Adrenal gland (tissue), 5 donors: ENCODE data around the gene FAM43B.

Experiments
- POLR2A ChIP-seq, 2 donors: fragments of 450-650 bp; IDR thresholded peaks; one replicate each; pipeline ENCODE4 v1.6.1; 2017; ENCODE audit warnings: antibody characterized with exemption in 2 of 2, mild to moderate bottlenecking in 2 of 2, moderate library complexity in 1 of 2
- TF ChIP-seq, protein P1 (sequence below), 6 experiments: fragments of 450-650 bp in 4 of 6; fragments of 200-600 bp in 2 of 6; sonication (generic) in 1 of 6; IDR thresholded peaks; 1 replicate in 5 of 6; 2 replicates in 1 of 6; pipeline versions ENCODE4 v1.5.1 to v1.8.0; 2016 to 2021; ENCODE audit warnings: antibody characterized with exemption in 6 of 6, mild to moderate bottlenecking in 2 of 6, moderate library complexity in 1 of 6
- donor health status: DM: no; HTN: no; CAD: no.

GRCh38 chr1:20530901-20531300, 21.5 kb upstream of the FAM43B start:
- TF ChIP-seq POLR2A (IDR thresholded peaks at IDR 0.05), result no peak
- TF ChIP-seq, protein P1, sequence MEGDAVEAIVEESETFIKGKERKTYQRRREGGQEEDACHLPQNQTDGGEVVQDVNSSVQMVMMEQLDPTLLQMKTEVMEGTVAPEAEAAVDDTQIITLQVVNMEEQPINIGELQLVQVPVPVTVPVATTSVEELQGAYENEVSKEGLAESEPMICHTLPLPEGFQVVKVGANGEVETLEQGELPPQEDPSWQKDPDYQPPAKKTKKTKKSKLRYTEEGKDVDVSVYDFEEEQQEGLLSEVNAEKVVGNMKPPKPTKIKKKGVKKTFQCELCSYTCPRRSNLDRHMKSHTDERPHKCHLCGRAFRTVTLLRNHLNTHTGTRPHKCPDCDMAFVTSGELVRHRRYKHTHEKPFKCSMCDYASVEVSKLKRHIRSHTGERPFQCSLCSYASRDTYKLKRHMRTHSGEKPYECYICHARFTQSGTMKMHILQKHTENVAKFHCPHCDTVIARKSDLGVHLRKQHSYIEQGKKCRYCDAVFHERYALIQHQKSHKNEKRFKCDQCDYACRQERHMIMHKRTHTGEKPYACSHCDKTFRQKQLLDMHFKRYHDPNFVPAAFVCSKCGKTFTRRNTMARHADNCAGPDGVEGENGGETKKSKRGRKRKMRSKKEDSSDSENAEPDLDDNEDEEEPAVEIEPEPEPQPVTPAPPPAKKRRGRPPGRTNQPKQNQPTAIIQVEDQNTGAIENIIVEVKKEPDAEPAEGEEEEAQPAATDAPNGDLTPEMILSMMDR (IDR thresholded peaks at IDR 0.05), result no peak
